Measurements from ENCODE around the gene COL12A1. TPM values are rescaled to one million over a fixed set of nuclear protein-coding genes. Genes with fewer than 3 reads are reported as not detected.

The COL12A1 gene
- total RNA-seq, 4 donors from 2014 or later: 17.2 to 30.5 (median 22.4) TPM

DNA sequence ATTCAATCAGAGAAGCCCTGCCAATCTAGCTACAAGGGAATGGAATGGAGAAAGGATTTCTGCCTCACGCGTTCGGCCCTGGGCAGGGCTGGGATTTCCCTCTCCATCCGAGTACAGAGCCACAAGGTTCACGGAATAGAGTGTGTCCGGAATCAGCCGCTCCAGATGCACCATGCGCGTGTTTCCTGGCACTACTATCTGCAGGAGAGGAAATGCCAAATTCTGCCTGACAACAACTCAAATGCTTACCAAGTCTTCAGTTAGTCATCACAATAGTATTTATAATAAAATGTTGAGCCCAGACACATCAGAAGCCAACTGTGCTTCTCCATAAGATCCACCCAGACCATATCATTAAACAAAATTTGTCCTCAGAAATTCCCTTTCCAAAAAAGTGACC lies 75.1 kb downstream of the COL12A1 start:
- in situ Hi-C loops (cut with MboI; ENCODE audit: low sequenced_read_pairs in 4 of 4) (no loop called here), intact Hi-C loops (cut with DNase I; ENCODE audit: low total_unique reads) (no loop called here)
- DNase-seq (peak in 1 of 2 donors; percentile 14), ATAC-seq (no peak)
- TF ChIP-seq POLR2A (IDR thresholded peaks at IDR 0.05): no peak
- TF ChIP-seq, protein P1, sequence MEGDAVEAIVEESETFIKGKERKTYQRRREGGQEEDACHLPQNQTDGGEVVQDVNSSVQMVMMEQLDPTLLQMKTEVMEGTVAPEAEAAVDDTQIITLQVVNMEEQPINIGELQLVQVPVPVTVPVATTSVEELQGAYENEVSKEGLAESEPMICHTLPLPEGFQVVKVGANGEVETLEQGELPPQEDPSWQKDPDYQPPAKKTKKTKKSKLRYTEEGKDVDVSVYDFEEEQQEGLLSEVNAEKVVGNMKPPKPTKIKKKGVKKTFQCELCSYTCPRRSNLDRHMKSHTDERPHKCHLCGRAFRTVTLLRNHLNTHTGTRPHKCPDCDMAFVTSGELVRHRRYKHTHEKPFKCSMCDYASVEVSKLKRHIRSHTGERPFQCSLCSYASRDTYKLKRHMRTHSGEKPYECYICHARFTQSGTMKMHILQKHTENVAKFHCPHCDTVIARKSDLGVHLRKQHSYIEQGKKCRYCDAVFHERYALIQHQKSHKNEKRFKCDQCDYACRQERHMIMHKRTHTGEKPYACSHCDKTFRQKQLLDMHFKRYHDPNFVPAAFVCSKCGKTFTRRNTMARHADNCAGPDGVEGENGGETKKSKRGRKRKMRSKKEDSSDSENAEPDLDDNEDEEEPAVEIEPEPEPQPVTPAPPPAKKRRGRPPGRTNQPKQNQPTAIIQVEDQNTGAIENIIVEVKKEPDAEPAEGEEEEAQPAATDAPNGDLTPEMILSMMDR (IDR thresholded peaks at IDR 0.05 in 4 of 5, conservative IDR thresholded peaks at IDR 0.05 in 1 of 5): no peak
- Histone ChIP-seq H3K9me3 (no peaks in the 10 kb centered on the region), H3K27me3 (no peaks in the 10 kb centered on the region), H3K4me1 (no peaks in the 10 kb centered on the region), H3K4me3 (no peak overlapping the region), H3K36me3 (no peaks in the 10 kb centered on the region), H3K27ac (no peak overlapping the region)

- in situ Hi-C loops (cut with MboI; ENCODE audit: low sequenced_read_pairs in 4 of 4) (no loop called here), intact Hi-C loops (cut with DNase I; ENCODE audit: low total_unique reads) (no loop called here)
- ATAC-seq: no peak
- Histone ChIP-seq H3K4me1 (no peaks in the 10 kb centered on the region), H3K27me3 (no peaks in the 10 kb centered on the region), H3K9me3 (no peaks in the 10 kb centered on the region), H3K36me3 (no peaks in the 10 kb centered on the region), H3K4me3 (no peak overlapping the region), H3K27ac (no peak overlapping the region)
- no peak for DNase-seq
- no peak for TF ChIP-seq POLR2A (IDR thresholded peaks at IDR 0.05)
- TF ChIP-seq, protein P1 (IDR thresholded peaks at IDR 0.05 in 4 of 5, conservative IDR thresholded peaks at IDR 0.05 in 1 of 5): no peak
These were observed 76.8 kb downstream of the COL12A1 start for GRCh38 chr6:75128878-75129570.

DNA sequence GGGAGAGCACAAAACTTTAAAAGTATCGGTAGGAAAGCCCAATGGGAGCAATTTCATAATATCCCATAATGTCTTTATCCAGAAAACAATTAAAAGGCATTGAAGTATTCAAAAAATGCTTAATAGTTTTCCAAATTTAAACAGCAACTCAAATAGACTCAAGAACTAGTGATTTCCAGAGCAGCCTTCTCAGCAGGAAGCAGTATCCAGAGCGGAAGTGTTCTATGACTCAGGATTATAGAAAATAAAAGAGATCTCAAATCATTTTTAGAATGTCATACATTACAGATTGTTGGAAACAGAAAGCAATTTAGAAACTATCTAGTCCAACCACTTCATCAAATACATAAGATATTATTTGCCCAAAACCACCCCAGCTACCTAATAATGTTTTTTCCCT lies 79.3 kb downstream of the COL12A1 start:
- no peak overlapping the region for H3K4me3 ChIP-seq
- H3K27me3 ChIP-seq: no peaks in the 10 kb centered on the region
- H3K36me3 ChIP-seq: no peaks in the 10 kb centered on the region
- no peaks in the 10 kb centered on the region for H3K4me1 ChIP-seq
- no peaks in the 10 kb centered on the region for H3K9me3 ChIP-seq
- no peak for DNase-seq
- intact Hi-C loops (cut with DNase I; ENCODE audit: low total_unique reads): no loop called here
- no peak for ATAC-seq
- H3K27ac ChIP-seq: no peak overlapping the region
- in situ Hi-C loops (cut with MboI; ENCODE audit: low sequenced_read_pairs in 4 of 4): no loop called here
- TF ChIP-seq, protein P1 (IDR thresholded peaks at IDR 0.05 in 4 of 5, conservative IDR thresholded peaks at IDR 0.05 in 1 of 5): no peak
- no peak for TF ChIP-seq POLR2A (IDR thresholded peaks at IDR 0.05)

- Histone ChIP-seq H3K27me3 (no peaks in the 10 kb centered on the region), H3K4me3 (no peak overlapping the region), H3K4me1 (no peaks in the 10 kb centered on the region), H3K36me3 (no peaks in the 10 kb centered on the region), H3K9me3 (no peaks in the 10 kb centered on the region), H3K27ac (no peak overlapping the region)
- DNase-seq (no peak), ATAC-seq (no peak)
- intact Hi-C loops (cut with DNase I; ENCODE audit: low total_unique reads): no loop called here
- TF ChIP-seq POLR2A (IDR thresholded peaks at IDR 0.05): no peak
- TF ChIP-seq, protein P1 (IDR thresholded peaks at IDR 0.05 in 4 of 5, conservative IDR thresholded peaks at IDR 0.05 in 1 of 5): no peak
- in situ Hi-C loops (cut with MboI; ENCODE audit: low sequenced_read_pairs in 4 of 4): no loop called here
These were observed 80.9 kb downstream of the COL12A1 start for GRCh38 chr6:75124983-75125382.

DNA sequence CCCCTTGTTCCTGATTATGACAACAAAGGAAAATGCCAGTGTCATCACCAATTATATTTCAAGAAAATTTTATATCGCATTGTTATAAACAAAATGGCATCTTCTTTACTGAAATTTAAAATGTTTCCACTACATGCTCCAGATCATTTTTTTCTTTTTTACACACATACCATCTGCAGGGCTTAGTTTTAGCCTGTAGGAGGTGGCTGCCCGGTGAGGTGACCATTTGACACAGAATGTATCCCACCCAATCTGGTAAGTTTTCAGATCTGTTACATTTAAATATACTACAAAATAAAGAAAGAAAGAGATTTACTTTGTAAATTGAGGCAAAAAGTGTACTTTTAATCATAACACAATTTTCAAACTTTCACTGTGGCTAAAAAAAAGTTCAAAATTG lies 81.8 kb downstream of the COL12A1 start:
- DNase-seq: no peak
- in situ Hi-C loops (cut with MboI; ENCODE audit: low sequenced_read_pairs in 4 of 4) (no loop called here), intact Hi-C loops (cut with DNase I; ENCODE audit: low total_unique reads) (no loop called here)
- no peak for TF ChIP-seq POLR2A (IDR thresholded peaks at IDR 0.05)
- TF ChIP-seq, protein P1 (IDR thresholded peaks at IDR 0.05 in 4 of 5, conservative IDR thresholded peaks at IDR 0.05 in 1 of 5): no peak
- Histone ChIP-seq H3K27ac (no peak overlapping the region), H3K4me1 (no peaks in the 10 kb centered on the region), H3K9me3 (no peaks in the 10 kb centered on the region), H3K4me3 (no peak overlapping the region), H3K36me3 (no peaks in the 10 kb centered on the region), H3K27me3 (no peaks in the 10 kb centered on the region)
- ATAC-seq: no peak

Data from gastrocnemius medialis (tissue), 4 donors.